GM21367 (cell line): Measurements from ENCODE around the gene ZC3H10.
"Not testable (repeated sequence)": the region's sequence is repeated elsewhere in the genome, so short reads cannot be mapped to it uniquely, and the experiment has no call there.

Experiments
- ATAC-seq: cut with Tn5 transposase; IDR thresholded peaks from one replicate; pipeline ENCODE4 v1.9.1; 2021; ENCODE audit not compliant: unreplicated experiment

The ZC3H10 gene

DNA sequence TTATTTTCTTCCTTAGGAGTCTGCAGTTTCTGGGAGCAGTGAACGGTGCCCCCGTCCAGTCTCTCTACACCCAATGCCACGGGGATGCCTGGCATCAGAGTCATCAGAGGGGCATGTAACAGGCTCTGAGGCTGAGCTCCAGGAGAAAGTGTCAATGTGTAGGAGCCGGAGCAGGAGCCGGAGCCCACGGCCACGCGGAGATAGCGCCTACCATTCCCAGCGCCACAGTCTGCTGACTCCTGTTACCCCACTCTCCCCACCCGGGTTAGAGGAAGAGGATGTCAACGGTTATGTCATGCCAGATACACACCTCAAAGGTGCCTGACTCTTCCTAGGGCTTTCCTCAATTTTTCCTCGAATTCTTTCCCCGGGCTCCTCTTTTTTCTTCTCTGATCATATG, 17.0 kb upstream of the ZC3H10 start:
- no peak for ATAC-seq

DNA sequence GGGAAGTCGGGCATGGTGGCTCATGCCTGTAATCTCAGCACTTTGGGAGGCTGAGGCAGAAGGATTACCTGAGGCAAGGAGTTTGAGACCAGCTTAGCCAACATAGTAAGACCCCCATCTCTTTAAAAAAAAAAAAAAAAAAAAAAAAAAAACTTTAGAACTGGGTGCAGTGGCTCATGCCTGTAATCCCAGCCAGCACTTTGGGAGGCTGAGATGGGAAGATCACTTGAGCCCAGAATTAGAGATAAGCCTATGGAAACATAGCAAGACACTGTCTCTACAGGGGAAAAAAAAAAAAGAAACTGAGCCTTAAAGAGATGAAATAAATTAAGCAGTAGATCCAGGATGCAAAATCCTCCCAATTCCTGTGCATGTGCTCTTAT, 15.4 kb upstream of the ZC3H10 start:
- ATAC-seq, result no peak

DNA sequence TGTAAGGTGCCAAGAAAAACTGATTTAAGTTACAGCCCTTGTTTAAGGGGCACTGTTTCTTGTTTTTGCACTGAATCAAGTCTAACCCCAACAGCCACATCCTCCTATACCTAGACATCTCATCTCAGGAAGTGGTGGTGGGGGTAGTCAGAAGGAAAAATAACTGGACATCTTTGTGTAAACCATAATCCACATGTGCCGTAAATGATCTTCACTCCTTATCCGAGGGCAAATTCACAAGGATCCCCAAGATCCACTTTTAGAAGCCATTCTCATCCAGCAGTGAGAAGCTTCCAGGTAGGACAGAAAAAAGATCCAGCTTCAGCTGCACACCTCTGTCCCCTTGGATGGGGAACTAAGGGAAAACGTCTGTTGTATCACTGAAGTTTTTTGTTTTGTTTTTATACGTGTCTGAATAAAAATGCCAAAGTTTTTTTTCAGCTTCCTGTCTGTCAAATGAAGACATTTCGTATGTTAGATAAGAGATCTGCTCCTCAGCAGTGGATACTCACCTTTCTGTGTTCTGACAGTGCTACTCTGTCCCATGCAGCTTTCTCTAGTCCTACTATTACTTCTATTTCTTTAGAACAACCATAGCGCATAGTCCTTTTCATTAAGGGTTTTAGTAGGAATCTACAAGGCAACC, 14.9 kb upstream of the ZC3H10 start:
- no peak for ATAC-seq

- no peak for ATAC-seq
These were observed 14.3 kb upstream of the ZC3H10 start for GRCh38 chr12:56103823-56104108.

DNA sequence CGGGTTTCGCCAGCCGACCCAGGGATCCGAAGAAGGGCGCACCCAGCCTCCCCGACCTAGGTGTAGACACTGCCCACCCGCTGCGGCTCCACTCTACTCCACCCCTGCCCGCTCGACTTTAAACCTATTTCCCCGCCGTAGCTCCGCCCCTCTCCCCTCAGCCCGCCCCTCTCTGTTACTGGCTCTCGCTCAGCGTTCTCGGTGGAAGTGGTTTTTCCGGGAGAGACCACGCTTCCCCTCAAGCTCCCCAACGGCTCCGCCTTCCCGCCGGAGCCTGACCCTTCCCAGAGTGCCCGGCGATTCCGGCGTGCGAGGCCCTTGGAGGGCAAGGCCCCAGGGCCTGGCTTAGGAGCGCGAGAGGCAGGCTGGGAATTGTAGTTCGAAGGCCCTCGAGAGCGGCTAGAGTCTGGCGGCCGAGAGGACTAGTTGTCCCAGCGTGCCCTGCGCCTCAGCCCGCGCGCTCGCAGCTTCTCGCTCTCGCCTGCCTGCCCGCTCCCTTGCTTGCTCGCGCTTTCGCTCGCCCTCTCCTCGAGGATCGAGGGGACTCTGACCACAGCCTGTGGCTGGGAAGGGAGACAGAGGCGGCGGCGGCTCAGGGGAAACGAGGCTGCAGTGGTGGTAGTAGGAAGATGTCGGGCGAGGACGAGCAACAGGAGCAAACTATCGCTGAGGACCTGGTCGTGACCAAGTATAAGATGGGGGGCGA, 13.8 kb upstream of the ZC3H10 start, which contains the start of gene PA2G4:
PA2G4 (plus strand) TSS at position 451 of the 706 bp plus-strand sequence; CDS start at position 630, 179 bp downstream.
- peak; percentile 87 for ATAC-seq

DNA sequence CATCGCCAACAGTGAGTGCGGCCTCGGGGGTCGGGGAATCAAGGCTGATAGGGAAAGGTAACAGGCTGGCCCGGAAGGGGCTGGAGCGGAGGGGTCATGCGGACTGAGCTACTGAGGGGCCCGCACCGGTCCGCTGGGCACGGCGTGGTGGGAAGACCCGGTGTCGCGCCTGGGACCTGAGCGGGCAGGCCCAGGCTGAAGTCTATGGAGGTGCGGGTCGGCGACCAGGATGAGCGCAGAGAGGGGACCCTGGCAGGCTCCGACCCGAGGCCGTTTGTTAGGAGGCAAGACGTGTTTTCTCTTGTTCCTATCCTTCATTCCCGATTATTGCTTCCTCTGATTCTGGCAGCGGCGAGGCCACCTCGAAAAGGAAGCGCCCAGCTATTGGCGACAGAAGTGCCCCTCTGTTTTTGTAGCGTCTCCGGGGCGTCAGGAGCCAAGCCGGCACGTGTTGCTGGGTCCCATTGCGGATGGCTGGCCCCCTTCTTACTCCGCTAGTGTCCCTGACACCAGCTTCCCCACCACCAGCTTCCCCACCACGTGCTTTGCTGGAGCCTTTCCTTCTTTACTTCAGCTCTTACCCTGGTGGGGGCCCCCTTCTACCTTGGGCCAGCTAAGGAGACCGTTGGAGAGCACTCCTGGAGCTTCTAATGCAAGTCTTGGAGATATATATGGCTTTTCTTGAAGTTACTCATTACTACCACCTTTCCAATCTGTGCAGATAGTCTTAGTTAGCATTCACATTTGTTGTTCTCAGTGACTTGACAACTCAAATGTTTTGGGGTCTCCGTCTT, 13.1 kb upstream of the ZC3H10 start:
- ATAC-seq, result peak; percentile 5

GRCh38 chr12:56105609-56105902, 12.5 kb upstream of the ZC3H10 start:
- no peak for ATAC-seq

DNA sequence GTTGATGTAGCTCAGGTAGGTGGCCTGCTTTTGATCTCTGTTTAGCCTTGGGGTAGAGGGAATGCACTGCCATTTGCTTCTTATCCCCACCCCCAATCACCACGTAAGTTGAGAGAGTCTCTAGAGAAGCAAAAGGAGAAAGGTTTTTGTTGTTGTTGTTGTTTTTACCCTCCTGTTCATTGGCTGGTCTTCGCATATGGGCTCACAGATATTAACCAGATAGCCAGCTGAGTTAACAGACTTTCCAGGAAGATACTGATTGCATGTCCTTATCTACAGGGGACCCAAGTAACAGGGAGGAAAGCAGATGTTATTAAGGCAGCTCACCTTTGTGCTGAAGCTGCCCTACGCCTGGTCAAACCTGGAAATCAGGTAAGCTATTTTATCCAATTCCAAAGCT, 10.8 kb upstream of the ZC3H10 start:
- ATAC-seq, result no peak

GRCh38 chr12:56110571-56110970, 7.5 kb upstream of the ZC3H10 start:
- no peak for ATAC-seq

GRCh38 chr12:56114084-56114483, 4.0 kb upstream of the ZC3H10 start:
- no peak for ATAC-seq

DNA sequence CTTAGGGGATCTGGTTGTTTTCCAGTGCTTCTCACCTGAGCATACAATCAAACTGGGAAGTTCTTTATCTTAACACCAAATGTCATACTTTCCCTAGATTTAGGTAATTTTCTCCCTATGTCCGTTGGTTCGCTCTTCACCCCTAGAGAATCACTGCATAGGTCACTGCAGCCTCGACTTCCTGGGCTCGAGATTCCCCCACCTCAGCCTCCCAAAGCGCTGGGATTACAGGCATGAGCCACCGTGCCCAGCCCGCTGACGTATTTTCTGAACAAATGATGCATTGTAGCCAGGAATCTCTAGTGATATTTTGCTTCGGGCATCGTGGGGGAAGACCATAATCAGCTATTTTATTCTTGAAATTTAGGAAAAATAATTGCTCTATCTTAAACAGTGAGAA, 2.7 kb upstream of the ZC3H10 start:
- no peak for ATAC-seq

- ATAC-seq, result peak; percentile 33
These were observed 1.6 kb upstream of the ZC3H10 start, which contains the start of gene RPL41 for GRCh38 chr12:56116267-56117081. Gene RPL41 (plus strand): TSS chr12:56116633.

DNA sequence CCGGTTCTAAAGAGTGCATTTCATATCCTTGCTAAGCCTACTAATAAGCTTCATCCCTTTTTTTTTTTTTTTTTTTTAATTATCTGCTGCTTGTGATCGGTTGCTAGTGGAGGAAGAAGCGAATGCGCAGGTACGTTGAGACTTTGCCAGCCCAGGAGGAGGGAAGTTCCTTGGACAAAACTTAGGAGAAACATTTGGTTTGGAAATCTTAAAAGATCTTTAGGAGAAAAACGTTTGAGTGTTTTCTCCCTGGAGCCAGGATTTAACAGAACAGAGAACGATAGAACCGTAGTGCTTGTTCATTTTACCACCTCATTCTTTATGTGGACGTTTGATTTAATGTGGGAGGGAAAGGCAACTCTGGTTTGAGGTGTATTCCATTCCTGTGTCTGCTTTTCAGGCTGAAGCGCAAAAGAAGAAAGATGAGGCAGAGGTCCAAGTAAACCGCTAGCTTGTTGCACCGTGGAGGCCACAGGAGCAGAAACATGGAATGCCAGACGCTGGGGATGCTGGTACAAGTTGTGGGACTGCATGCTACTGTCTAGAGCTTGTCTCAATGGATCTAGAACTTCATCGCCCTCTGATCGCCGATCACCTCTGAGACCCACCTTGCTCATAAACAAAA, 872 bp upstream of the ZC3H10 start:
- not testable (repeated sequence) for ATAC-seq

- ATAC-seq, result no peak
These were observed 757 bp downstream of the ZC3H10 start for GRCh38 chr12:56118688-56119357.

GRCh38 chr12:56119361-56119796, 1.3 kb downstream of the ZC3H10 start:
- no peak for ATAC-seq

GRCh38 chr12:56120158-56120846, 2.2 kb downstream of the ZC3H10 start:
- no peak for ATAC-seq

- no peak for ATAC-seq
These were observed 3.3 kb downstream of the ZC3H10 start for GRCh38 chr12:56121204-56121870.

DNA sequence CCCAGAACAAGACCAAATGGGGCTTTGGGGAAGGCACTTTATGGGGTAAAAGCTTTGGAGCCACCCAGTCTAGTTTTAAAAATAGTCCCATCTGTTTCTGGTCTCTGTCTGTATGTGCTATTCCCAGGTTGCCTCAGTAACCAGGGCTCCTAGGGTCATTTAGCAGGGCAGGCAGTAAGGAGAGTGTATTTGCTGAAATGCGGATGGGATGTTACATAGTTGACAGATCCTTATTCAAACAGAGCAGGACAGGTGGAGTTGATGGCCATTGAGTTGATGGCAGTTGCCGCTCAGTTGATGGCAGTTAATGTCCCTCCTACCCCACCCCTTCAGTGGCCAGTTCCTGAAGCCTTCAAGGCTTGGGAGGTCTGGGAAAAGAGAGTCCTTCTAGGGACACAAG, 4.6 kb downstream of the ZC3H10 start:
- no peak for ATAC-seq

DNA sequence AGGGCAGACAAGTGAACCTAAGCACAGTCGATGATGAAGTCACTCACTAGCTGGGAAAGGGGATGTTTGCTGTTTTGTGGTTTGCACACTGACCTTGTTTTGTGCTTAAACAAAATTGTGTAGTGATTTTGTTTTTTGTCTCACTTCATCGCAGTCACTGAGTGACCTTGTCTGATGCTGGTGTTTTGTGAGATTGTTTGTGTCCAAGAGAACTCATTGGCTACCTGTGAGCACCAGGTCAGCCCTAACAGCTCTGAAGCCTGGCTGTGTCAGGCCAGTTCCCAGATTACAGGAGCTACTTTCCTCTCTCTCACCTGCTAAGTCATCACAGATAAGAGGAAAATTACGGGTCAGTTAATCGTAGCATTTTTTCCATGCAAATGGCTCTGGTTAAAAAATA, 6.1 kb downstream of the ZC3H10 start:
- no peak for ATAC-seq
